Heart right ventricle (tissue), 16 donors: Measurements from ENCODE around the gene NDUFB8. TPM values are rescaled to one million over a fixed set of nuclear protein-coding genes. Genes with fewer than 3 reads are reported as not detected.

ENCODE experiments used
- ATAC-seq, 8 donors: fragments of 200-7000 bp; cut with Tn5 transposase; one replicate each; pipeline ENCODE4 v1.9.1; 2020; ENCODE audit warnings: mild to moderate bottlenecking in 8 of 8, moderate library complexity in 8 of 8, moderate number of reproducible peaks in 1 of 8
- DNase-seq, 2 donors: peaks; one replicate each; pipeline ENCODE4 v3.0.0-alpha.2; 2020
- H3K27ac ChIP-seq, 10 donors: fragments of 200-600 bp; sonication (generic) in 2 of 10; one replicate each; pipeline versions ENCODE4 v1.5.0 to v1.8.0; 2020 to 2022; ENCODE audit warnings: mild to moderate bottlenecking in 3 of 10
- H3K27me3 ChIP-seq, 7 donors: fragments of 200-600 bp; one replicate each; pipeline ENCODE4 v1.8.0; 2021 to 2022; ENCODE audit warnings: mild to moderate bottlenecking in 2 of 7
- H3K36me3 ChIP-seq, 9 donors: fragments of 200-600 bp; sonication (generic) in 1 of 9; one replicate each; pipeline versions ENCODE4 v1.5.0 to v1.8.0; 2020 to 2022; ENCODE audit warnings: mild to moderate bottlenecking in 2 of 9
- H3K4me1 ChIP-seq, 9 donors: fragments of 200-600 bp; sonication (generic) in 1 of 9; one replicate each; pipeline versions ENCODE4 v1.5.0 to v1.8.0; 2020 to 2022; ENCODE audit warnings: mild to moderate bottlenecking in 4 of 9
- H3K4me3 ChIP-seq, 10 donors: fragments of 200-600 bp; sonication (generic) in 2 of 10; one replicate each; pipeline versions ENCODE4 v1.5.0 to v1.8.0; 2020 to 2022; ENCODE audit warnings: mild to moderate bottlenecking in 7 of 10, moderate library complexity in 2 of 10
- H3K9me3 ChIP-seq, 11 donors: fragments of 200-600 bp in 10 of 11; sonication (generic) in 2 of 11; one replicate each; pipeline versions ENCODE4 v1.5.0 to v1.8.0; 2013 to 2022; ENCODE audit warnings: mild to moderate bottlenecking in 2 of 11, control low read depth in 1 of 11, moderate library complexity in 1 of 11
- CTCF ChIP-seq, 9 donors: fragments of 200-600 bp; sonication (generic) in 2 of 9; IDR thresholded peaks; one replicate each; pipeline versions ENCODE4 v1.5.0 to v1.8.0; 2021 to 2022; ENCODE audit warnings: antibody characterized with exemption in 9 of 9, mild to moderate bottlenecking in 5 of 9, moderate library complexity in 1 of 9
- WGBS, 2 donors: extraction: QIAGEN DNeasy Blood & Tissue Kit; methylation state at CpG; one replicate each; pipeline ENCODE4 v1.1.7; 2013; ENCODE audit warnings: inconsistent platforms in 1 of 2; 5-methylcytosine and 5-hydroxymethylcytosine counted together
- intact Hi-C, 10 donors: fragments of 100-400 bp; cut with DNase I; formaldehyde crosslinking; loops; one replicate each; pipeline versions ENCODE4 v1.11.1 to v1.14.2; 2022
- polyA plus RNA-seq, 2 donors: library from polyadenylated mRNA; stranded (reverse); fragments of 200-250 nt; gene quantifications; one replicate each; pipeline ENCODE4 v1.2.3, GENCODE V29; 2013
- total RNA-seq, 10 donors: library from RNA; stranded (reverse); fragmentation: NEBNext Ultra II Directional in 3 of 10; extraction: Animal tissue kit (Norgen Biotek cat#: 25700) in 3 of 10; gene quantifications; one replicate each; pipeline versions ENCODE4 v1.2.1 to v1.2.4, GENCODE V29; 2021 to 2023
- donor health status: Arrhythmogenic right ventricular cardiomyopathy.
- donor health status: ischemic (EF 13 %, LVEDD 7.1; RV severe dilation, severe dysfunction).
- donor health status: healthy with polysubstance abuse.
- donor health status: DM: no; HTN: yes; CAD: no.
- donor health status: DM: no; HTN: no; CAD: no.
- donor health status: ischemic (EF 25% LVEDD 6.9; RV normal size, moderate dysfunction).
- donor health status: ischemic (EF 25% LVEDD 5.7; RV mildly dilated, moderate dysfunction).
- donor health status: healthy.
- donor health status: DM: yes; HTN: yes; CAD: no.
- donor health status: Ischemic cardiomyopathy.
- donor health status: ischemic (EF 35%, LVEDD 5.7; RV mildly dilated, moderate dysfunction).
- donor health status: nonischemic (EF 11% LVEDD 7.7; RV severe dilation, severe dysfunction).
- donor health status: DM: yes; HTN: yes; CAD: no.
- donor health status: PGD.
- donor health status: ischemic (EF 29% LVEDD 5.4; RV normal size, mild dysfunction).
- donor health status: nonischemic (EF 23%, LVEDD 6.1; RV moderate dilation, normal function).

Gene NDUFB8
- total and polyA plus RNA-seq, 12 donors, result 321 to 915 (median 435) TPM

- DNase-seq, result no peak
- no peak for TF ChIP-seq CTCF (IDR thresholded peaks at IDR 0.05)
- Histone ChIP-seq H3K27ac (no peak overlapping the region), H3K36me3 (no peaks in the 10 kb centered on the region), H3K4me1 (no peaks in the 10 kb centered on the region), H3K27me3 (peaks cover 0 to 92% (median 69%) of the 10 kb centered on the region in 7 donors), H3K4me3 (no peak overlapping the region), H3K9me3 (no peaks in the 10 kb centered on the region)
- ATAC-seq, result no peak
- WGBS, 2 donors, result 87 to 90% methylated on average over 24 of the region's 24 CpGs
- intact Hi-C loops, result no loop called here
Observed at GRCh38 chr10:100571084-100571856, 41.6 kb upstream of the NDUFB8 start.

- no peak overlapping the region for H3K4me3 ChIP-seq
- no peaks in the 10 kb centered on the region for H3K9me3 ChIP-seq
- no peak for TF ChIP-seq CTCF (IDR thresholded peaks at IDR 0.05)
- ATAC-seq, result no peak
- H3K27ac ChIP-seq, result no peak overlapping the region
- H3K4me1 ChIP-seq, result no peaks in the 10 kb centered on the region
- DNase-seq, result no peak
- intact Hi-C loops, result no loop called here
- H3K27me3 ChIP-seq, result peaks cover 0 to 92% (median 76%) of the 10 kb centered on the region in 7 donors
- WGBS, 2 donors, result 40 to 41% methylated on average over 8 of the region's 8 CpGs
- no peaks in the 10 kb centered on the region for H3K36me3 ChIP-seq
Observed at GRCh38 chr10:100570506-100570905, 40.8 kb upstream of the NDUFB8 start.

GRCh38 chr10:100569687-100570481 lies 40.2 kb upstream of the NDUFB8 start:
- 15 to 18% methylated on average over 28 of the region's 28 CpGs for WGBS, 2 donors
- intact Hi-C loops, result loop anchor here in 9 of 10 donors (5.0 to 10.0 kb wide), 5 partner anchors 165 to 315 kb away; partner anchors contain the start of gene PAX2 (in 3 of the 9)
- H3K4me3 ChIP-seq, result no peak overlapping the region
- H3K27me3 ChIP-seq, result peaks cover 0 to 94% (median 82%) of the 10 kb centered on the region in 7 donors
- no peak overlapping the region for H3K27ac ChIP-seq
- no peaks in the 10 kb centered on the region for H3K4me1 ChIP-seq
- no peaks in the 10 kb centered on the region for H3K36me3 ChIP-seq
- DNase-seq (no peak), ATAC-seq (no peak)
- H3K9me3 ChIP-seq, result no peaks in the 10 kb centered on the region
- TF ChIP-seq CTCF (IDR thresholded peaks at IDR 0.05), result no peak

- Histone ChIP-seq H3K36me3 (no peaks in the 10 kb centered on the region), H3K9me3 (no peaks in the 10 kb centered on the region), H3K4me3 (no peak overlapping the region), H3K27ac (no peak overlapping the region), H3K4me1 (no peaks in the 10 kb centered on the region), H3K27me3 (peaks cover 0 to 96% (median 90%) of the 10 kb centered on the region in 7 donors)
- DNase-seq (no peak), ATAC-seq (no peak)
- intact Hi-C loops, result loop anchor here in 9 of 10 donors (5.0 to 10.0 kb wide), 5 partner anchors 166 to 316 kb away; partner anchors contain the start of gene PAX2 (in 3 of the 9)
- no peak for TF ChIP-seq CTCF (IDR thresholded peaks at IDR 0.05)
- 79 to 89% methylated on average over 3 of the region's 3 CpGs for WGBS, 2 donors
Observed at GRCh38 chr10:100568912-100569311, 39.2 kb upstream of the NDUFB8 start.
